ENCODE measurements around the gene ZNF609. TPM values are rescaled to one million over a fixed set of nuclear protein-coding genes. Genes with fewer than 3 reads are reported as not detected.

ZNF609 gene
- polyA plus RNA-seq, 1 experiment, result 28.9 TPM

DNA sequence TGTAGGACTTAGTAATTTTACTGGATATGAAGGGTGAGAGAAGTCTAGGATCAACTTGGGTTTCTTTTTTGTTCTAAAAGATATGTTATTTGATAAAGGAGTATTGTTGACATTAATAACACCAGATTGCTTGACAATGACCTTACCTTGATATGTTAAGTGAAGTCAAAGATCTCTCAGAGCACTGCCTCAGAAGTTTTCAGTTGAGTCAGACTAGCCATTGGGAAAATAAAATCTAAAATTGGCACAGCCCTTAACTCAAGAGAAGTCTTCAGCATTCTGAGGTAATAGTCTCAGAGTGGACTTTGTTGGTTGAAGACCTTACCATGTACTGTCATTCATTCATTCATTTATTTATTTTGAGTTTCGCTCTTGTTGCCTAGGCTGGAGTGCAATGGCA lies 22.4 kb upstream of the ZNF609 start:
- CTCF ChIA-PET, result interaction anchor here (0.7 kb wide), 1 partner anchor 140 kb away, joined by 6 read pairs; no protein-coding TSS in a partner anchor
- H3K4me3 ChIP-seq (ENCODE audit: low read depth, low read length), result no peak overlapping the region
- H3K27me3 ChIP-seq (ENCODE audit: control insufficient read depth, insufficient read depth, low read length), result no peaks in the 10 kb centered on the region
- H3K9me3 ChIP-seq (ENCODE audit: control insufficient read depth, insufficient read depth, low read length), result no peaks in the 10 kb centered on the region
- no peak overlapping the region for H3K27ac ChIP-seq (ENCODE audit: low read depth, low read length)
- no peak for DNase-seq (ENCODE audit: low read depth, low spot score)
- POLR2A ChIA-PET, result interaction anchor here (0.6 kb wide), 1 partner anchor 85 kb away, joined by 4 read pairs; no protein-coding TSS in a partner anchor
- TF ChIP-seq, protein P1, sequence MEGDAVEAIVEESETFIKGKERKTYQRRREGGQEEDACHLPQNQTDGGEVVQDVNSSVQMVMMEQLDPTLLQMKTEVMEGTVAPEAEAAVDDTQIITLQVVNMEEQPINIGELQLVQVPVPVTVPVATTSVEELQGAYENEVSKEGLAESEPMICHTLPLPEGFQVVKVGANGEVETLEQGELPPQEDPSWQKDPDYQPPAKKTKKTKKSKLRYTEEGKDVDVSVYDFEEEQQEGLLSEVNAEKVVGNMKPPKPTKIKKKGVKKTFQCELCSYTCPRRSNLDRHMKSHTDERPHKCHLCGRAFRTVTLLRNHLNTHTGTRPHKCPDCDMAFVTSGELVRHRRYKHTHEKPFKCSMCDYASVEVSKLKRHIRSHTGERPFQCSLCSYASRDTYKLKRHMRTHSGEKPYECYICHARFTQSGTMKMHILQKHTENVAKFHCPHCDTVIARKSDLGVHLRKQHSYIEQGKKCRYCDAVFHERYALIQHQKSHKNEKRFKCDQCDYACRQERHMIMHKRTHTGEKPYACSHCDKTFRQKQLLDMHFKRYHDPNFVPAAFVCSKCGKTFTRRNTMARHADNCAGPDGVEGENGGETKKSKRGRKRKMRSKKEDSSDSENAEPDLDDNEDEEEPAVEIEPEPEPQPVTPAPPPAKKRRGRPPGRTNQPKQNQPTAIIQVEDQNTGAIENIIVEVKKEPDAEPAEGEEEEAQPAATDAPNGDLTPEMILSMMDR (IDR thresholded peaks at IDR 0.05; ENCODE audit: low read depth, low read length), result no peak

- H3K4me3 ChIP-seq (ENCODE audit: low read depth, low read length), result no peak overlapping the region
- ChIA-PET POLR2A (no interaction called here), CTCF (no interaction called here)
- H3K27ac ChIP-seq (ENCODE audit: low read depth, low read length), result no peak overlapping the region
- no peak for DNase-seq (ENCODE audit: low read depth, low spot score)
- TF ChIP-seq, protein P1 (IDR thresholded peaks at IDR 0.05; ENCODE audit: low read depth, low read length), result no peak
- H3K27me3 ChIP-seq (ENCODE audit: control insufficient read depth, insufficient read depth, low read length), result no peaks in the 10 kb centered on the region
- H3K9me3 ChIP-seq (ENCODE audit: control insufficient read depth, insufficient read depth, low read length), result no peaks in the 10 kb centered on the region
Observed at GRCh38 chr15:64438653-64439447, 21.5 kb upstream of the ZNF609 start.

DNA sequence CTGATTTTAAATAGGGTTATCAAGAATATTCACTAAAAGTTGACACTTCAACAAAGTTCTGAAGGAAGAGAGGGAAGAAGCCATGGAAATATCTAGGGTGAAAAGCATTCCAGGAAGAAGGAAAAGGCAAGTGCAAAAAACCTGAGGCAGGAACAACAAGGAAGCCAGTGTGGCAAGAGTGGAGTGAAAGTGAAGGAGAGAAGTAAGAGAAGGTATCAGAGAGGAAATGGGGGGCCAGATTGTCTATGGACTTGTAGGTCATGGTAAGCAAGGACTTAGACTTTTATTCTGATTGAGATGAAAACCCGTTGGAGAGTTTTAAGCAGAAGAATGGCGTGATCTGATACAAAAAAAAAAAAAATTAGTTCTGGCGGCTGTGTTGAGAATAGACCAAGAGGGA lies 18.5 kb upstream of the ZNF609 start:
- no peak overlapping the region for H3K27ac ChIP-seq (ENCODE audit: low read depth, low read length)
- H3K4me3 ChIP-seq (ENCODE audit: low read depth, low read length), result no peak overlapping the region
- H3K27me3 ChIP-seq (ENCODE audit: control insufficient read depth, insufficient read depth, low read length), result no peaks in the 10 kb centered on the region
- DNase-seq (ENCODE audit: low read depth, low spot score), result no peak
- ChIA-PET CTCF (no interaction called here), POLR2A (no interaction called here)
- H3K9me3 ChIP-seq (ENCODE audit: control insufficient read depth, insufficient read depth, low read length), result no peaks in the 10 kb centered on the region
- TF ChIP-seq, protein P1 (IDR thresholded peaks at IDR 0.05; ENCODE audit: low read depth, low read length), result no peak

DNA sequence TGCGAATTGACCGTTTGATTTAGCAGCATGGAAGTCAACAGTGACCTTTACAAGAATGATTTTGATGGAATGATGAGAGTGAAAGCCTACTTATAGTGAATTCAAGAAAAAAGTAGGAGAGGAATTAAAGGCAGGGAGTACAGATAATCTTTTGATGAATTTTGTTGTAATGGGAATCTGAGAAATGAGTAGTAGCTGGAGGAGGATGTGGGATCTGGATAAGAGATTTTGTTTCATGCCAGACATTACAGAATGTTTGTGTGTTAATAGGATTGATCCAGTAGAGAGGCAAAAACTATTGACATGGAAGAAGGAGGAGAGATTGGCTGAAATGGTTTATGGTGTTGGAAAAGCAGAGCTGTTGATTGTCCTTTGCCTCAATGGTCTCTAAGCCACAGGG lies 17.4 kb upstream of the ZNF609 start:
- peak overlapping the region; percentile 86 for H3K27ac ChIP-seq (ENCODE audit: low read depth, low read length)
- H3K4me3 ChIP-seq (ENCODE audit: low read depth, low read length), result no peak overlapping the region
- ChIA-PET POLR2A (interaction anchor here (0.5 to 0.7 kb wide), 2 partner anchors 17 to 29 kb away, joined by 3 to 4 read pairs; no protein-coding TSS in a partner anchor), CTCF (interaction anchor here (1.4 kb wide), 1 partner anchor 210 kb away, joined by 4 read pairs; no protein-coding TSS in a partner anchor)
- no peak for DNase-seq (ENCODE audit: low read depth, low spot score)
- no peaks in the 10 kb centered on the region for H3K27me3 ChIP-seq (ENCODE audit: control insufficient read depth, insufficient read depth, low read length)
- no peaks in the 10 kb centered on the region for H3K9me3 ChIP-seq (ENCODE audit: control insufficient read depth, insufficient read depth, low read length)
- TF ChIP-seq, protein P1 (IDR thresholded peaks at IDR 0.05; ENCODE audit: low read depth, low read length), result no peak
